Posterior cingulate gyrus (tissue), 11 donors: ENCODE data around the gene C5AR2.
A peak's percentile ranks its signal among the peaks of the same experiment; 100 is the strongest.
"Not testable (repeated sequence)": the region's sequence is repeated elsewhere in the genome, so short reads cannot be mapped to it uniquely, and the experiment has no call there.

Experiments
- DNase-seq, 10 donors: peaks; one replicate each; pipeline versions ENCODE4 v3.0.0 to v3.0.0-alpha.2; 2020 to 2021; ENCODE audit warnings: mixed read lengths in 3 of 10
- intact Hi-C: fragments of 100-400 bp; cut with DNase I; formaldehyde crosslinking; loops from one replicate; pipeline ENCODE4 v1.15.1; 2023

Gene C5AR2

DNA sequence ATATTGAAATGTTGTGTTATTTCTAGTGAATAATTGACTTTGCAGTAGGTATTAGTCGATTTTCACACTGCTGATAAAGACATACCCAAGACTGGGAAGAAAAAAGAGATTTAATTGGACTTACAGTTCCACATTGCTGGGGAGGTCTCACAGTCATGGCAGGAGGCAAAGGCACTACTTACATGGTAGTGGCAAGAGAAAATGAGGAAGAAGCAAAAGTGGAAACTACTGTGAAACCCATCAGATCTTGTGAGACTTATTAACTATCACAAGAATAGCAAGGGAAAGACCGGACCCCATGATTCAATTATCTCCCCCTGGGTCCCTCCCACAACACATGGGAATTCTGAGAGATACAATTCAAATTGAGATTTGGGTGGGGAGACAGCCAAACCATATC lies 9.9 kb upstream of the C5AR2 start:
- intact Hi-C loops: no loop called here
- DNase-seq: no peak

DNA sequence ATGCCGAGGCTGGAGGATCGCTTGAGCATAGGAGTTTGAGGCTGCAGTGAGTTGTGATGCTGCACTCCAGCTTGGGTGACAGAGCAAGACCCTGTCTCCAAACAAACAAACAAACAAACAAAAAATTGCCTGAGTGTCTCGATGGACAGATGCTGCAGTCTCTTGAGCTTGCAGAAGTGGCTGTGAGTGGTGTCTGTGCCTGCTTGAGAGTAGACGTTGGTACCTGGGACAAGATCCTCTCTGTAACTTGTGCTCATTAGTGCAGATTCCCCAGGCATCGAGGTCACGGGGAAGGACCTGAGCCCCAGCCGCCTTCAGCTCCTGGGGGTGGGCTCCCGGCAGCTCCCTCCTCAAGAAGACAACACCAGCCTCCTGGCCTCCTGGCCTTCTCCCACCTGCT lies 8.6 kb upstream of the C5AR2 start:
- no peak for DNase-seq
- intact Hi-C loops: no loop called here

DNA sequence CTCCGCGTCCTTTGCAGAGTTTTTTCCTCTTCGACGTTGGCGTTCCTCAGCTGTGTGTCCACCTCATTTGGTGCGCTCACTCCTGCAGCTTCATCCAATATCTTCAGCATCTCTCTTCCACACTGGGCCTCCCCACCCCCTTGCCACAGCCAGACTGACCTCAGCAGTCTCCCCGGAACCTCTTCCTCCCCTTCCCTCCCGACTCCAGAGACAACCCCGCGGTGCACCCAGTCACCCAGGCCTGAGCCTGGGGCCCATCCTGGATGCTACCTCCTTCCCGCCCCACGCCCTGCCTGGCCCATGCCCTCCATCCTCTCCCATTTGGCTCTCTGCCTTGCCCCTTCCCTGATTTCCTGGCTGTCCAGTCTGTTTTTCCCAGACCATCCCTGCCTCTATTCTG lies 8.1 kb upstream of the C5AR2 start:
- no peak for DNase-seq
- intact Hi-C loops: no loop called here

DNA sequence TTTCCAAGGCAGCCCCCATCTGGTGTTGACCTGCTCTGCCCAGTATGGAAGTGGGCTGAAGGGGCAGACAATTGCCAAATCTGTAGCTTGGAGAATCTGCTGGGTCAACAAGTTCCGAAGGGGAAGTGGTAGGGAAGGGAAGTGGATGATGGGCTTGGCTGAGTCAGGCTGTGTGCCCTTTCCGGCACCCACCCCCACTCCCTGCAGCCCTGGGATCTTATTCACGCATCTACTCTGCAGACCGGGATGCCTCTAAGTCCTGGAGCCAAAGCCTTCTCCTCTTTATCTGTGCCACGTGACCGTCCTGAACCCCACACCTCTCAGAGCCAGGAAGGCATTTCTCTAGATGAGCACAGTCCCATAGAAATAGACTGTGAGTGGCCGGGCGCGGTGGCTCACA lies 7.5 kb upstream of the C5AR2 start:
- intact Hi-C loops: no loop called here
- DNase-seq: peak in 1 of 10 donors; percentile 36

DNA sequence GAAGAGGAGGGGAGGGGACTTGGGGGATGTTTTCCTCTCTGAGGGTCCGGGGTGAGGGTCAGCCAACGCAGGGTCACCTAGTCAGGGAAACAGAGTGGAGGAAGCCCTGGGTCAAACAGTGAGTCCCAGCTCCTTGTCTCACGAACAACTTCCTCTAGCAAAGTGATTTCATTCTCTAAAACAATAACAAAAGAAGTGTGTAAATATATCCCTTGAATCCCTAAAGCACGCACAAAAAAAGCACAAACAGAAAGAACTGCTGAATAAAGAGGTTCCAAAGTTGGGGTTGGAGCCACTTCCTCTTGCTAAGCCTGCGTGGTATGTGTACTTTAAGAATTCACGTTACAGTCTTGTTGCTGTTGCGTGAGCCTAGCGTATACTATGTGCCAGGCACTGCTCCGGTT lies 1.5 kb upstream of the C5AR2 start:
- intact Hi-C loops: no loop called here
- DNase-seq: no peak

- intact Hi-C loops: no loop called here
- DNase-seq: no peak
Observed at GRCh38 chr19:47331490-47331889, 485 bp upstream of the C5AR2 start.

GRCh38 chr19:47336765-47337718 lies 5.1 kb downstream of the C5AR2 start:
- DNase-seq: peak in 3 of 10 donors; percentile 22 to 85 (median 42)
- intact Hi-C loops: not testable (repeated sequence)

DNA sequence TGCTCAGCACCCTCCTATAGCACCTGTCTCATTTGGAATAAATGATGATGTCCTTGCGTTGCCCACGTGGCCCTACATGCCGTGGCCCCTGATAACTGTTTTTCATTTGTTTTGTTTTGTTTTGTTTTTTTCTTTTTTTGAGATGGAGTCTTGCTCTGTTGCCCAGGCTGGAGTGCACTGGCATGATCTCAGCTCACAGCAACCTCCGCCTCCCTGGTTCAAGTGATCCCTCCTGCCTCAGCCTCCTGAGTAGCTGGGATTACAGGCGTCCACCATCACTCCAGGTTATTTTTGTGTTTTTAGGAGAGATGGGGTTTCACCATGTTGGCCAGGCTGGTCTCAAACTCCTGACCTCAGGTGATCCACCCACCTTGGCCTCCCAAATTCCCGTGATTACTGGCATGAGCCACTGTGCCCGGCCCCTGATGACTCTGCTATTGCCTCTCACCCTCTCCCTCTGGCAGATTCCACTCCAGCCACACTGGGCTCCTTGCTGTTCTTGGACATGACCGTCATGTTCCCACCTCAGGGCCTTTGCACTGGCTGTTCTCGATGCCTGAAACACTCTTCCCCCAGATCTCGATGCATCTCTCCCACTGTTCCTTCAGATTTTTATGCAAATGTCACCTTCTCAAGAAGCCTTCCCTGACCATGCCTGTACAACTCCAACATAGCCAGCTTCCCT lies 7.4 kb downstream of the C5AR2 start:
- intact Hi-C loops: no loop called here

DNA sequence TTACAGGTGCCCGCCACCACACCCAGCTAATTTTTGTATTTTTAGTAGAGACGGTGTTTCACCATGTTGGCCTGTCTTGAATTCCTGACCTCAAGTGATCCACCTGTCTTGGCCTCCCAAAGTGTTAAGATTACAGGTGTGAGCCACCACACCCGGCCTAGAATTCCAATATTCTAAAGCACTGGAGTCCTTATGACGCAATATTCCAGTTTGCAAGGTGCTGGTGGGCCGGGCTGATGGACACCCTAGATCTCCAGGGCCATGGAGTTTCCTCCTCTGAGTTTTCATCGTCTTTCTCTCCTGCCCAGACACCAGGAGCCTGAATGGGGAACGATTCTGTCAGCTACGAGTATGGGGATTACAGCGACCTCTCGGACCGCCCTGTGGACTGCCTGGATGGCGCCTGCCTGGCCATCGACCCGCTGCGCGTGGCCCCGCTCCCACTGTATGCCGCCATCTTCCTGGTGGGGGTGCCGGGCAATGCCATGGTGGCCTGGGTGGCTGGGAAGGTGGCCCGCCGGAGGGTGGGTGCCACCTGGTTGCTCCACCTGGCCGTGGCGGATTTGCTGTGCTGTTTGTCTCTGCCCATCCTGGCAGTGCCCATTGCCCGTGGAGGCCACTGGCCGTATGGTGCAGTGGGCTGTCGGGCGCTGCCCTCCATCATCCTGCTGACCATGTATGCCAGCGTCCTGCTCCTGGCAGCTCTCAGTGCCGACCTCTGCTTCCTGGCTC lies 8.7 kb downstream of the C5AR2 start:
- no peak for DNase-seq
- intact Hi-C loops: no loop called here

More for the DNA sequence above, 7.4 kb downstream of the C5AR2 start:
- DNase-seq: no peak

- no peak for DNase-seq
- intact Hi-C loops: no loop called here
Observed at GRCh38 chr19:47341734-47342133, 9.8 kb downstream of the C5AR2 start.

GRCh38 chr19:47343194-47343802 lies 11.3 kb downstream of the C5AR2 start:
- DNase-seq: no peak
- intact Hi-C loops: no loop called here

- intact Hi-C loops: no loop called here
- DNase-seq: no peak
Observed at GRCh38 chr19:47344425-47344824, 12.4 kb downstream of the C5AR2 start.

- intact Hi-C loops, DNase-seq: not testable (repeated sequence)
Observed at GRCh38 chr19:47346024-47346423, 14.0 kb downstream of the C5AR2 start.

DNA sequence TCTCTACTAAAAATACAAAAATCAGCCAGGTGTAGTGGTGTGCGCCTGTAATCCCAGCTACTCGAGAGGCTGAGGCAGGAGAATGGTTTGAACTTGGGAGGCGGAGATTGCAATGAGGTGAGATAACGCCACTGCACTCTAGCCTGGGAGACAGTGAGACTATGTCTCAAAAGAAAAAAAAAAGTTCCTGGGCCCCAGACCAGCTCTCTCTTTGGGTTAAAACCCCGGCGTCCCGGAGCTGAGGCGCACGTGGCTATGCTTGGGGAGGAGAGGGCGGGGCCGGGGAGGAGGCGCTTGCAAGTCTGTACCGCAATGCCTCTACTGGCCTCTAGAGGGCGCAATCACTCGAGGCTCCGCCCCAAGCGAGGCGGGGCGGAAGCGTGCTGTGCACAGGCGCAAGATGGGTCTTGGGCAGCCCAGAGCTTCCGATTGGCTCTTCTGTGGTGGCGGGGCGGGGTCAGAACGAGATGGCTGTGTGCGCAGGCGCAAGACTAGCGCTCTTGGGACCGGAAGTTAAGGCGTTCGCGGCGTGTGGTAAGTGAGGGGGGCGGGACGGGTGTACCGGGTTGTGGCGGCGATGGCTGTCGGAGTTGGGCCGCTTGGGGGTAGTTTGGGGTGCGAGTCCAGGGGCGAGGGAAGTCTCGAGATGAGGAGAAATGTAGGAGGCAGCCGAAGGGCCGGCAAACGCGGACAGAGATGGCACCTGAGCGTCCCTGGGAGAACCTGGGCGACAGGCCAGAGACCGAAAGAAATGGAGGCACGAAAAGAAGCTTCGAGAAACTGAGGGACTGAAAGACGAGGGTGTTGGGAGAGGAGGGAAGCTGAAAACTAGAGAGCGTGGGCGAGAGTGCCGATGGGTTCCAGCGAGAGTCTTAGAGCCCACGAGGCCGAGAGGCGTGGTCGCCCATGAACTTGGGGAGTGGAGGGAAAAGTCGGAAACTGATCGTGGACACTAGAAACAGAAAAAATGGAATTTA lies 17.1 kb downstream of the C5AR2 start, which contains the start of gene DHX34:
Gene DHX34, plus strand, starts transcription at position 497 of the 977 bp plus-strand sequence. CDS start 3,716 bp downstream, outside the sequence.
- peak; percentile 91 to 99 (median 94) for DNase-seq
- intact Hi-C loops: no loop called here

GRCh38 chr19:47350630-47351029 lies 18.7 kb downstream of the C5AR2 start:
- intact Hi-C loops: no loop called here
- no peak for DNase-seq

GRCh38 chr19:47351548-47351947 lies 19.6 kb downstream of the C5AR2 start:
- peak in 6 of 10 donors; percentile 28 to 93 (median 45) for DNase-seq
- intact Hi-C loops: no loop called here

- DNase-seq: no peak
- intact Hi-C loops: no loop called here
Observed at GRCh38 chr19:47352095-47352494, 20.1 kb downstream of the C5AR2 start.

DNA sequence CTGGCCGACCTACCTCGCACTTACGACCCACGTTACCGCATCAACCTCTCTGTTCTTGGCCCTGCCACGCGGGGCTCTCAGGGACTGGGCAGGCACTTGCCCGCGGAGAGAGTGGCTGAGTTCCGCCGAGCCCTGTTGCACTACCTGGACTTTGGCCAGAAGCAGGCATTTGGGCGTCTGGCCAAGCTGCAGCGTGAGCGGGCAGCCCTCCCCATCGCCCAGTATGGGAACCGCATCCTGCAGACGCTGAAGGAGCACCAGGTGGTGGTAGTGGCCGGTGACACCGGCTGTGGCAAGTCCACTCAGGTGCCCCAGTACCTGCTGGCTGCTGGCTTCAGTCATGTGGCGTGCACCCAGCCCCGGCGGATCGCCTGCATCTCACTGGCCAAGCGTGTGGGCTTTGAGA lies 21.3 kb downstream of the C5AR2 start:
- no peak for DNase-seq

GRCh38 chr19:47356900-47357299 lies 24.9 kb downstream of the C5AR2 start:
- intact Hi-C loops: no loop called here
- DNase-seq: no peak

More for the DNA sequence above, 21.3 kb downstream of the C5AR2 start:
- intact Hi-C loops: no loop called here
